IPS-15b (cell line): ENCODE results near the gene CCDC85C.

Experiments
- H3K27me3 ChIP-seq: one replicate; pipeline ENCODE4 v1.6.1; 2013; ENCODE audit warnings: low read length; ENCODE audit not compliant: control insufficient read depth, insufficient read depth
- H3K36me3 ChIP-seq: one replicate; pipeline ENCODE4 v1.6.1; 2013; ENCODE audit warnings: low read length; ENCODE audit not compliant: control insufficient read depth, insufficient read depth
- H3K4me1 ChIP-seq: one replicate; pipeline ENCODE4 v1.6.1; 2013; ENCODE audit warnings: mild to moderate bottlenecking, low read length; ENCODE audit not compliant: control insufficient read depth, insufficient read depth
- H3K4me3 ChIP-seq: one replicate; pipeline ENCODE4 v1.5.1; 2013; ENCODE audit warnings: low read depth, low read length
- H3K9ac ChIP-seq: one replicate; pipeline ENCODE4 v1.6.1; 2013; ENCODE audit warnings: low read depth, mild to moderate bottlenecking, low read length
- H3K9me3 ChIP-seq: one replicate; pipeline ENCODE4 v1.6.1; 2013; ENCODE audit warnings: mild to moderate bottlenecking, low read length; ENCODE audit not compliant: control insufficient read depth, insufficient read depth

Gene CCDC85C

GRCh38 chr14:99516871-99517642, 87.0 kb downstream of the CCDC85C start:
- Histone ChIP-seq H3K4me1 (no peaks in the 10 kb centered on the region), H3K27me3 (no peaks in the 10 kb centered on the region), H3K9ac (no peak overlapping the region), H3K4me3 (no peak overlapping the region), H3K36me3 (peaks cover 26% of the 10 kb centered on the region), H3K9me3 (no peaks in the 10 kb centered on the region)

- no peaks in the 10 kb centered on the region for H3K9me3 ChIP-seq
- H3K36me3 ChIP-seq, result peaks cover 26% of the 10 kb centered on the region
- H3K4me1 ChIP-seq, result no peaks in the 10 kb centered on the region
- H3K4me3 ChIP-seq, result no peak overlapping the region
- H3K9ac ChIP-seq, result no peak overlapping the region
- H3K27me3 ChIP-seq, result no peaks in the 10 kb centered on the region
Measured at GRCh38 chr14:99516156-99516870, 87.7 kb downstream of the CCDC85C start.

- Histone ChIP-seq H3K36me3 (peaks cover 26% of the 10 kb centered on the region), H3K4me3 (no peak overlapping the region), H3K9me3 (no peaks in the 10 kb centered on the region), H3K27me3 (no peaks in the 10 kb centered on the region), H3K9ac (no peak overlapping the region), H3K4me1 (no peaks in the 10 kb centered on the region)
Measured at GRCh38 chr14:99515301-99516155, 88.5 kb downstream of the CCDC85C start.

- H3K9me3 ChIP-seq, result no peaks in the 10 kb centered on the region
- no peak overlapping the region for H3K4me3 ChIP-seq
- peaks cover 26% of the 10 kb centered on the region for H3K36me3 ChIP-seq
- no peaks in the 10 kb centered on the region for H3K4me1 ChIP-seq
- H3K9ac ChIP-seq, result no peak overlapping the region
- H3K27me3 ChIP-seq, result no peaks in the 10 kb centered on the region
Measured at GRCh38 chr14:99514552-99515300, 89.3 kb downstream of the CCDC85C start.

GRCh38 chr14:99513946-99514551, 90.0 kb downstream of the CCDC85C start:
- no peak overlapping the region for H3K4me3 ChIP-seq
- H3K4me1 ChIP-seq, result peaks cover 3% of the 10 kb centered on the region
- H3K27me3 ChIP-seq, result no peaks in the 10 kb centered on the region
- H3K9ac ChIP-seq, result peak overlapping the region; percentile 12
- H3K9me3 ChIP-seq, result no peaks in the 10 kb centered on the region
- H3K36me3 ChIP-seq, result peaks cover 33% of the 10 kb centered on the region

- Histone ChIP-seq H3K36me3 (peaks cover 41% of the 10 kb centered on the region), H3K9me3 (no peaks in the 10 kb centered on the region), H3K4me3 (no peak overlapping the region), H3K4me1 (peaks cover 5% of the 10 kb centered on the region), H3K9ac (no peak overlapping the region), H3K27me3 (no peaks in the 10 kb centered on the region)
Measured at GRCh38 chr14:99513183-99513694, 90.8 kb downstream of the CCDC85C start.

GRCh38 chr14:99512571-99513182, 91.3 kb downstream of the CCDC85C start:
- H3K4me3 ChIP-seq, result no peak overlapping the region
- H3K4me1 ChIP-seq, result peaks cover 5% of the 10 kb centered on the region
- no peak overlapping the region for H3K9ac ChIP-seq
- H3K27me3 ChIP-seq, result no peaks in the 10 kb centered on the region
- H3K36me3 ChIP-seq, result peaks cover 46% of the 10 kb centered on the region
- no peaks in the 10 kb centered on the region for H3K9me3 ChIP-seq

- no peaks in the 10 kb centered on the region for H3K9me3 ChIP-seq
- H3K4me3 ChIP-seq, result no peak overlapping the region
- H3K4me1 ChIP-seq, result peaks cover 5% of the 10 kb centered on the region
- H3K36me3 ChIP-seq, result peaks cover 52% of the 10 kb centered on the region
- H3K9ac ChIP-seq, result no peak overlapping the region
- H3K27me3 ChIP-seq, result no peaks in the 10 kb centered on the region
Measured at GRCh38 chr14:99512110-99512449, 91.9 kb downstream of the CCDC85C start.

GRCh38 chr14:99511421-99512109, 92.4 kb downstream of the CCDC85C start:
- Histone ChIP-seq H3K9ac (no peak overlapping the region), H3K4me1 (peaks cover 5% of the 10 kb centered on the region), H3K4me3 (no peak overlapping the region), H3K9me3 (no peaks in the 10 kb centered on the region), H3K27me3 (no peaks in the 10 kb centered on the region), H3K36me3 (peaks cover 56% of the 10 kb centered on the region)

- Histone ChIP-seq H3K27me3 (no peaks in the 10 kb centered on the region), H3K4me1 (peaks cover 5% of the 10 kb centered on the region), H3K4me3 (no peak overlapping the region), H3K9ac (no peak overlapping the region), H3K36me3 (peaks cover 61% of the 10 kb centered on the region), H3K9me3 (no peaks in the 10 kb centered on the region)
Measured at GRCh38 chr14:99510556-99511139, 93.4 kb downstream of the CCDC85C start.
